Body of pancreas (tissue), 4 donors: ENCODE data around the gene KIAA0825. TPM values are rescaled to one million over a fixed set of nuclear protein-coding genes. Genes with fewer than 3 reads are reported as not detected.

Experiments used
- ATAC-seq: fragments of 150-250 bp; one replicate; pipeline ENCODE4 v1.9.1; 2016
- DNase-seq, 4 donors: peaks; one replicate each; pipeline ENCODE4 v3.0.0-alpha.2; 2019
- H3K27ac ChIP-seq, 4 donors: fragments of 200-600 bp; sonication (generic); 1 replicate in 3 of 4; 2 replicates in 1 of 4; pipeline versions ENCODE4 v1.5.1 to v1.6.1; 2016 to 2019; ENCODE audit warnings: mild to moderate bottlenecking in 1 of 4, mixed read lengths in 1 of 4, moderate library complexity in 1 of 4
- H3K27me3 ChIP-seq, 2 donors: fragments of 200-600 bp; sonication (generic); one replicate each; pipeline ENCODE4 v1.6.0; 2016; ENCODE audit warnings: mild to moderate bottlenecking in 1 of 2
- H3K36me3 ChIP-seq, 2 donors: fragments of 200-600 bp; sonication (generic); replicated peaks in 1 of 2; 2 replicates each; pipeline ENCODE4 v1.5.1; 2016; ENCODE audit warnings: low read depth in 2 of 2; ENCODE audit not compliant: insufficient read depth in 1 of 2
- H3K4me1 ChIP-seq: fragments of 200-600 bp; sonication (generic); one replicate; pipeline ENCODE4 v1.6.0; 2016
- H3K4me3 ChIP-seq, 2 donors: fragments of 200-600 bp; sonication (generic); 1 replicate in 1 of 2; 2 replicates in 1 of 2; pipeline ENCODE4 v1.5.1; 2016 to 2019
- H3K9me3 ChIP-seq, 3 donors: fragments of 200-600 bp; sonication (generic); 1 replicate in 2 of 3; 2 replicates in 1 of 3; pipeline ENCODE4 v1.5.1; 2016
- POLR2A ChIP-seq, 3 donors: fragments of 450-650 bp; IDR thresholded peaks; one replicate each; pipeline ENCODE4 v1.6.1; 2016; ENCODE audit warnings: antibody characterized with exemption in 3 of 3, mild to moderate bottlenecking in 2 of 3
- WGBS, 2 donors: methylation state at CpG; one replicate each; pipeline ENCODE4 v1.1.5; 2017; 5-methylcytosine and 5-hydroxymethylcytosine counted together
- intact Hi-C: fragments of 100-400 bp; cut with DNase I; formaldehyde crosslinking; loops from one replicate; pipeline ENCODE4 v1.15.1; 2023
- total RNA-seq, 2 donors: library from RNA; depleted of rRNA; stranded (reverse); fragments of >200 nt; gene quantifications; one replicate each; pipeline ENCODE4 v1.1.0, GENCODE V29; 2016
- TF ChIP-seq, protein P1 (sequence below), 7 experiments: fragments of 450-650 bp in 4 of 7; fragments of 200-600 bp in 3 of 7; sonication (generic) in 3 of 7; IDR thresholded peaks; one replicate each; pipeline ENCODE4 v1.5.1; 2016 to 2019; ENCODE audit warnings: antibody characterized with exemption in 7 of 7

KIAA0825 gene
- total RNA-seq, 2 donors from 2014 or later, result 5.7 to 6.6 TPM

GRCh38 chr5:94314460-94315131 lies 303.8 kb downstream of the KIAA0825 start:
- no peaks in the 10 kb centered on the region for H3K4me1 ChIP-seq
- H3K9me3 ChIP-seq, result no peaks in the 10 kb centered on the region
- 89 to 90% methylated on average over 7 of the region's 7 CpGs for WGBS, 2 donors
- no peaks in the 10 kb centered on the region for H3K36me3 ChIP-seq
- no peak overlapping the region for H3K4me3 ChIP-seq
- DNase-seq, result no peak
- intact Hi-C loops, result no loop called here
- no peak for ATAC-seq
- H3K27me3 ChIP-seq, result no peaks in the 10 kb centered on the region
- no peak overlapping the region for H3K27ac ChIP-seq
- TF ChIP-seq, protein P1, sequence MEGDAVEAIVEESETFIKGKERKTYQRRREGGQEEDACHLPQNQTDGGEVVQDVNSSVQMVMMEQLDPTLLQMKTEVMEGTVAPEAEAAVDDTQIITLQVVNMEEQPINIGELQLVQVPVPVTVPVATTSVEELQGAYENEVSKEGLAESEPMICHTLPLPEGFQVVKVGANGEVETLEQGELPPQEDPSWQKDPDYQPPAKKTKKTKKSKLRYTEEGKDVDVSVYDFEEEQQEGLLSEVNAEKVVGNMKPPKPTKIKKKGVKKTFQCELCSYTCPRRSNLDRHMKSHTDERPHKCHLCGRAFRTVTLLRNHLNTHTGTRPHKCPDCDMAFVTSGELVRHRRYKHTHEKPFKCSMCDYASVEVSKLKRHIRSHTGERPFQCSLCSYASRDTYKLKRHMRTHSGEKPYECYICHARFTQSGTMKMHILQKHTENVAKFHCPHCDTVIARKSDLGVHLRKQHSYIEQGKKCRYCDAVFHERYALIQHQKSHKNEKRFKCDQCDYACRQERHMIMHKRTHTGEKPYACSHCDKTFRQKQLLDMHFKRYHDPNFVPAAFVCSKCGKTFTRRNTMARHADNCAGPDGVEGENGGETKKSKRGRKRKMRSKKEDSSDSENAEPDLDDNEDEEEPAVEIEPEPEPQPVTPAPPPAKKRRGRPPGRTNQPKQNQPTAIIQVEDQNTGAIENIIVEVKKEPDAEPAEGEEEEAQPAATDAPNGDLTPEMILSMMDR (IDR thresholded peaks at IDR 0.05), result no peak

- intact Hi-C loops, result no loop called here
- ATAC-seq (no peak), DNase-seq (no peak)
- Histone ChIP-seq H3K4me1 (no peaks in the 10 kb centered on the region), H3K4me3 (no peak overlapping the region), H3K9me3 (no peaks in the 10 kb centered on the region), H3K36me3 (no peaks in the 10 kb centered on the region), H3K27ac (no peak overlapping the region), H3K27me3 (no peaks in the 10 kb centered on the region)
- TF ChIP-seq, protein P1 (IDR thresholded peaks at IDR 0.05), result no peak
- TF ChIP-seq POLR2A (IDR thresholded peaks at IDR 0.05), result no peak
- 93 to 94% methylated on average over 3 of the region's 3 CpGs for WGBS, 2 donors
These were observed 304.7 kb downstream of the KIAA0825 start for GRCh38 chr5:94313696-94314095.

DNA sequence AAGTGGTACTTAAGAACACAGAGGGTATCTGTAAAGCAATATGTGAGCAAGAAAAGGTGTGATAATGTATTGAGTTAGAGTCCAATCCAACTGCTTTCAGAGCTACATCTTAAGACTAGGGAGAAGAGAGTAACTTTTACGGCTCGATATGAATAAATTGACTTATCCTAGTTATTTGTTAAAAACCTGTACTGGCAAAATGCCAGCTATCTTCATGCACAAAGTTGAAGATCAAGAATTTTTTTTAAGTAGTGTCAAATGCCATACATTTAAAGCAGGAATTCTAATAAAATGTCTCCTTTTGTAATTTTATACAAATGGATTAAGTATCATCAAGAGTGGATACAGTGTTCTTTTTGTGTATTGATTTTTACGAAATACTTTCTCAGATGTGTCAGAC lies 305.2 kb downstream of the KIAA0825 start:
- Histone ChIP-seq H3K4me1 (no peaks in the 10 kb centered on the region), H3K36me3 (no peaks in the 10 kb centered on the region), H3K9me3 (no peaks in the 10 kb centered on the region), H3K27me3 (no peaks in the 10 kb centered on the region), H3K27ac (no peak overlapping the region), H3K4me3 (no peak overlapping the region)
- 87 to 96% methylated on average over 3 of the region's 3 CpGs for WGBS, 2 donors
- ATAC-seq, result no peak
- TF ChIP-seq, protein P1 (IDR thresholded peaks at IDR 0.05), result no peak
- no peak for TF ChIP-seq POLR2A (IDR thresholded peaks at IDR 0.05)
- no peak for DNase-seq
- intact Hi-C loops, result no loop called here

DNA sequence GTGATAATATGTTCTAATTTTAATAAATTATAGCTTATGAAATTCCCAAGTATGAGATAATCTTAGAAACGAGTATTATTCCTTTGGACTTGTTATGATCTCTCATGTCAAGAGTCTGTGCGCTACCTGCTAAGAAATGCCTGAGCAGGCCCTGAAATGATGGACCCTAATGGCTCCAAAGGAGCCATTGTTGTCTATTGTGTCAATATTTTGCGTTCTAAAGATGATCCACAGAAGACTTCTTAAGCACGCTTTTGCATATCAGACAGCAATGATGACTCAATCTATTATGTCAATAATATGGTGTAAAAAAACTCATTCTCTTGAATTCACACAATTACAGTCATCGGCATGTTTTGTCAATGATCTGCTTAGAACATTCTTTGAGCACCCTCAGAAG lies 306.1 kb downstream of the KIAA0825 start:
- Histone ChIP-seq H3K4me1 (no peaks in the 10 kb centered on the region), H3K27ac (no peak overlapping the region), H3K4me3 (no peak overlapping the region), H3K27me3 (no peaks in the 10 kb centered on the region), H3K36me3 (no peaks in the 10 kb centered on the region), H3K9me3 (no peaks in the 10 kb centered on the region)
- intact Hi-C loops, result no loop called here
- TF ChIP-seq, protein P1 (IDR thresholded peaks at IDR 0.05), result no peak
- no peak for TF ChIP-seq POLR2A (IDR thresholded peaks at IDR 0.05)
- DNase-seq (no peak), ATAC-seq (no peak)
- 80 to 90% methylated on average over 5 of the region's 5 CpGs for WGBS, 2 donors

GRCh38 chr5:94310833-94311232 lies 307.6 kb downstream of the KIAA0825 start:
- no peak overlapping the region for H3K27ac ChIP-seq
- ATAC-seq, result no peak
- intact Hi-C loops, result no loop called here
- no peak for DNase-seq
- TF ChIP-seq, protein P1 (IDR thresholded peaks at IDR 0.05), result no peak
- TF ChIP-seq POLR2A (IDR thresholded peaks at IDR 0.05), result no peak
- no peaks in the 10 kb centered on the region for H3K27me3 ChIP-seq
- 94 to 98% methylated on average over 1 of the region's 1 CpG for WGBS, 2 donors
- no peak overlapping the region for H3K4me3 ChIP-seq
- no peaks in the 10 kb centered on the region for H3K36me3 ChIP-seq
- no peaks in the 10 kb centered on the region for H3K4me1 ChIP-seq
- H3K9me3 ChIP-seq, result no peaks in the 10 kb centered on the region
